Progenitor cell of endocrine pancreas (in vitro differentiated cells): ENCODE measurements around the gene CEL. TPM values are rescaled to one million over a fixed set of nuclear protein-coding genes. Genes with fewer than 3 reads are reported as not detected.
A peak's percentile ranks its signal among the peaks of the same experiment; 100 is the strongest.
"Not testable (repeated sequence)": the region's sequence is repeated elsewhere in the genome, so short reads cannot be mapped to it uniquely, and the experiment has no call there.

Source experiments
- DNase-seq: peaks from one replicate; pipeline ENCODE4 v3.0.0; 2021; ENCODE audit warnings: low spot score; ENCODE audit not compliant: unreplicated experiment
- H3K27ac Mint-ChIP-seq: 2 replicates; pipeline ENCODE4 v1.8.0; 2021; ENCODE audit warnings: mild to moderate bottlenecking, moderate library complexity, mixed read lengths
- H3K27me3 Mint-ChIP-seq: 2 replicates; pipeline ENCODE4 v1.8.0; 2021; ENCODE audit warnings: mixed read lengths
- H3K36me3 Mint-ChIP-seq: 2 replicates; pipeline ENCODE4 v1.8.0; 2022; ENCODE audit warnings: mixed read lengths; ENCODE audit not compliant: insufficient read depth
- H3K4me1 Mint-ChIP-seq: 2 replicates; pipeline ENCODE4 v1.8.0; 2021; ENCODE audit warnings: low read depth, mixed read lengths
- H3K4me3 Mint-ChIP-seq: 2 replicates; pipeline ENCODE4 v1.8.0; 2021; ENCODE audit warnings: low read depth, mild to moderate bottlenecking, moderate library complexity, mixed read lengths
- H3K9me3 Mint-ChIP-seq: 2 replicates; pipeline ENCODE4 v1.8.0; 2021; ENCODE audit warnings: low read depth, mixed read lengths
- long read RNA-seq: library from polyadenylated mRNA; unstranded; transcript quantifications from one replicate; pipeline ENCODE4 v2.0.0, GENCODE V29; 2020
- total RNA-seq: library from RNA; stranded (reverse); gene quantifications from 2 replicates; pipeline ENCODE4 v1.2.1, GENCODE V29; 2021
- TF ChIP-seq, protein P1 (sequence below): fragments of 200-600 bp; sonication (generic); IDR thresholded peaks from one replicate; pipeline ENCODE4 v1.5.0; 2021; ENCODE audit warnings: antibody characterized with exemption, mild to moderate bottlenecking; ENCODE audit not compliant: unreplicated experiment

The CEL gene
- total RNA-seq: 5.2 and 5.4 TPM in 2 replicates
- long read RNA-seq: 0 reads

GRCh38 chr9:133061764-133062145 lies at the start of gene CEL:
CEL (plus strand) TSS chr9:133061981; CDS start chr9:133062003, 22 bp downstream.
- H3K27me3 Mint-ChIP-seq, DNase-seq: not testable (repeated sequence)

GRCh38 chr9:133014696-133015095 lies 47.1 kb upstream of the CEL start:
- H3K9me3 Mint-ChIP-seq: peaks cover 9% of the 10 kb centered on the region
- TF ChIP-seq, protein P1, sequence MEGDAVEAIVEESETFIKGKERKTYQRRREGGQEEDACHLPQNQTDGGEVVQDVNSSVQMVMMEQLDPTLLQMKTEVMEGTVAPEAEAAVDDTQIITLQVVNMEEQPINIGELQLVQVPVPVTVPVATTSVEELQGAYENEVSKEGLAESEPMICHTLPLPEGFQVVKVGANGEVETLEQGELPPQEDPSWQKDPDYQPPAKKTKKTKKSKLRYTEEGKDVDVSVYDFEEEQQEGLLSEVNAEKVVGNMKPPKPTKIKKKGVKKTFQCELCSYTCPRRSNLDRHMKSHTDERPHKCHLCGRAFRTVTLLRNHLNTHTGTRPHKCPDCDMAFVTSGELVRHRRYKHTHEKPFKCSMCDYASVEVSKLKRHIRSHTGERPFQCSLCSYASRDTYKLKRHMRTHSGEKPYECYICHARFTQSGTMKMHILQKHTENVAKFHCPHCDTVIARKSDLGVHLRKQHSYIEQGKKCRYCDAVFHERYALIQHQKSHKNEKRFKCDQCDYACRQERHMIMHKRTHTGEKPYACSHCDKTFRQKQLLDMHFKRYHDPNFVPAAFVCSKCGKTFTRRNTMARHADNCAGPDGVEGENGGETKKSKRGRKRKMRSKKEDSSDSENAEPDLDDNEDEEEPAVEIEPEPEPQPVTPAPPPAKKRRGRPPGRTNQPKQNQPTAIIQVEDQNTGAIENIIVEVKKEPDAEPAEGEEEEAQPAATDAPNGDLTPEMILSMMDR: no peak
- H3K36me3 Mint-ChIP-seq: no peaks in the 10 kb centered on the region
- no peak overlapping the region for H3K4me3 Mint-ChIP-seq
- no peaks in the 10 kb centered on the region for H3K4me1 Mint-ChIP-seq
- DNase-seq: no peak
- no peak overlapping the region for H3K27ac Mint-ChIP-seq
- H3K27me3 Mint-ChIP-seq: peaks cover 24% of the 10 kb centered on the region

More at GRCh38 chr9:133061764-133062145, at the start of gene CEL:
- not testable (repeated sequence) for H3K4me1 Mint-ChIP-seq, H3K4me3 Mint-ChIP-seq, H3K36me3 Mint-ChIP-seq, H3K9me3 Mint-ChIP-seq
- H3K27ac Mint-ChIP-seq: peak within 1 kb of the TSS; percentile 82

GRCh38 chr9:133023117-133023890 lies 38.5 kb upstream of the CEL start:
- H3K9me3 Mint-ChIP-seq: no peaks in the 10 kb centered on the region
- H3K36me3 Mint-ChIP-seq: no peaks in the 10 kb centered on the region
- H3K27me3 Mint-ChIP-seq: peaks cover 14% of the 10 kb centered on the region
- TF ChIP-seq, protein P1: no peak
- H3K27ac Mint-ChIP-seq: no peak overlapping the region
- H3K4me3 Mint-ChIP-seq: no peak overlapping the region
- no peaks in the 10 kb centered on the region for H3K4me1 Mint-ChIP-seq
- no peak for DNase-seq

DNA sequence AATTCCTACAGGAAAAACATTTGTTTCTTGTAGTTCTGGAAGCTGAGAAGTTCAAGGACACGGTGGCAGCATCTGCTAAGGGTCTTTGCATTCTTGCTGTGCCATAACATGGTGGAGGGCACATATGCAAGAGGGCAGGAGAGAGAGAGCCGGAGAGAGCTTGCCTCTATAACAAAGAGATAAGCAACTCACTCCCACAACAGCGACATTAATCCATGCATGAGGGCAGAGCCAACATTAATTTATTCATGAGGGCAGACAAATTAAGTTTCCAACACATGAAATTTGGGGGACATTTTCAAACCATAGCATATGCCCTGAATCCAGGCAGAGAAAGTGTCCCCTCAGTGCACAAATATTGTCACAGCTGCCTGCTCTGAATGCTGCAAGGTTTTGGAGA lies 35.4 kb upstream of the CEL start:
- DNase-seq: no peak
- Mint-ChIP-seq H3K9me3 (no peaks in the 10 kb centered on the region), H3K27ac (no peak overlapping the region), H3K4me1 (peaks cover 5% of the 10 kb centered on the region), H3K36me3 (no peaks in the 10 kb centered on the region), H3K4me3 (no peak overlapping the region), H3K27me3 (peaks cover 11% of the 10 kb centered on the region)
- TF ChIP-seq, protein P1: no peak

DNA sequence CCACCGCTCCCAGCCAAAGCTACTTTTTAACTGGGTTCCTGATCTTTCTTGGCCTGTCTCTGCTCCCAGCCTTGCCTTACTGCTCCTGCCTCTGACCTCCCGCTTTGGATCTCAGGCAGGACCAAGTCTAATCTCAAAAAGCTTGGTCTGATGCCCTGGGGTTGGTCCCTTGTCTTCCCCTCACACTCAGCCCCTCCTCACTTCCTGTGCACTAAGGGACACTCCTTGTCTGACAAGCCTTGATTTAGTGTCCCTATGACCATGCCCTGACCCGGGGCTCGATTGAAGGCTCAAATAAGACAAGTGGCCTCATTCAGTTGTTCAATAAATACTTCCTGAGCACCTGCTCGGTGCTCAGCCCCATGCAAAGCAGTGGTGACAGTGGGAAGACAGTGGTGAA lies 34.6 kb upstream of the CEL start:
- Mint-ChIP-seq H3K4me3 (no peak overlapping the region), H3K9me3 (no peaks in the 10 kb centered on the region), H3K27me3 (peaks cover 11% of the 10 kb centered on the region), H3K27ac (no peak overlapping the region), H3K36me3 (no peaks in the 10 kb centered on the region), H3K4me1 (peaks cover 12% of the 10 kb centered on the region)
- TF ChIP-seq, protein P1: no peak
- no peak for DNase-seq

GRCh38 chr9:133028221-133028620 lies 33.6 kb upstream of the CEL start:
- Mint-ChIP-seq H3K27ac (no peak overlapping the region), H3K27me3 (peaks cover 11% of the 10 kb centered on the region), H3K9me3 (no peaks in the 10 kb centered on the region), H3K4me3 (peak overlapping the region; percentile 98), H3K36me3 (peaks cover 2% of the 10 kb centered on the region), H3K4me1 (peaks cover 18% of the 10 kb centered on the region)
- TF ChIP-seq, protein P1: no peak
- DNase-seq: no peak
